Osteocyte (in vitro differentiated cells): ENCODE measurements around the gene USP49. TPM values are rescaled to one million over a fixed set of nuclear protein-coding genes. Genes with fewer than 3 reads are reported as not detected.

ENCODE experiments used
- DNase-seq: peaks from one replicate; pipeline ENCODE4 v3.0.0; 2021; ENCODE audit warnings: mixed read lengths; ENCODE audit not compliant: unreplicated experiment; ENCODE audit errors: extremely low spot score
- H3K27ac Mint-ChIP-seq: one replicate; pipeline ENCODE4 v1.8.0; 2021; ENCODE audit warnings: mild to moderate bottlenecking, mixed read lengths; ENCODE audit not compliant: unreplicated experiment
- H3K27me3 Mint-ChIP-seq: one replicate; pipeline ENCODE4 v1.8.0; 2021; ENCODE audit warnings: mixed read lengths; ENCODE audit not compliant: unreplicated experiment
- H3K36me3 Mint-ChIP-seq: one replicate; pipeline ENCODE4 v1.8.0; 2021; ENCODE audit warnings: mixed read lengths; ENCODE audit not compliant: unreplicated experiment
- H3K4me1 Mint-ChIP-seq: one replicate; pipeline ENCODE4 v1.8.0; 2021; ENCODE audit warnings: mixed read lengths; ENCODE audit not compliant: unreplicated experiment
- H3K4me3 Mint-ChIP-seq: one replicate; pipeline ENCODE4 v1.8.0; 2021; ENCODE audit warnings: mild to moderate bottlenecking, moderate library complexity, mixed read lengths; ENCODE audit not compliant: unreplicated experiment
- H3K9me3 Mint-ChIP-seq: one replicate; pipeline ENCODE4 v1.8.0; 2021; ENCODE audit warnings: mixed read lengths; ENCODE audit not compliant: unreplicated experiment
- CTCF ChIP-seq: fragments of 200-600 bp; sonication (generic); IDR thresholded peaks from 2 replicates; pipeline ENCODE4 v1.5.0; 2021; ENCODE audit warnings: antibody characterized with exemption, mild to moderate bottlenecking, moderate library complexity
- total RNA-seq: library from RNA; stranded (reverse); gene quantifications from 2 replicates; pipeline ENCODE4 v1.2.1, GENCODE V29; 2021

USP49 gene
- total RNA-seq, 1 donor from 2014 or later = 5.2 TPM

GRCh38 chr6:41823178-41823577, 72.0 kb downstream of the USP49 start:
- Mint-ChIP-seq H3K27me3 (no peaks in the 10 kb centered on the region), H3K4me1 (peaks cover 11% of the 10 kb centered on the region), H3K27ac (no peak overlapping the region), H3K36me3 (no peaks in the 10 kb centered on the region), H3K9me3 (no peaks in the 10 kb centered on the region), H3K4me3 (no peak overlapping the region)
- no peak for TF ChIP-seq CTCF
- no peak for DNase-seq

GRCh38 chr6:41822021-41822420, 73.2 kb downstream of the USP49 start:
- DNase-seq = no peak
- Mint-ChIP-seq H3K27ac (no peak overlapping the region), H3K4me3 (no peak overlapping the region), H3K27me3 (no peaks in the 10 kb centered on the region), H3K9me3 (no peaks in the 10 kb centered on the region), H3K4me1 (peaks cover 11% of the 10 kb centered on the region), H3K36me3 (no peaks in the 10 kb centered on the region)
- TF ChIP-seq CTCF = no peak

GRCh38 chr6:41821266-41821665, 73.9 kb downstream of the USP49 start:
- no peak overlapping the region for H3K27ac Mint-ChIP-seq
- no peaks in the 10 kb centered on the region for H3K36me3 Mint-ChIP-seq
- peaks cover 11% of the 10 kb centered on the region for H3K4me1 Mint-ChIP-seq
- no peak for TF ChIP-seq CTCF
- H3K9me3 Mint-ChIP-seq = no peaks in the 10 kb centered on the region
- no peaks in the 10 kb centered on the region for H3K27me3 Mint-ChIP-seq
- H3K4me3 Mint-ChIP-seq = no peak overlapping the region
- DNase-seq = no peak

GRCh38 chr6:41818271-41819054, 76.7 kb downstream of the USP49 start:
- H3K4me1 Mint-ChIP-seq = peaks cover 4% of the 10 kb centered on the region
- no peak overlapping the region for H3K4me3 Mint-ChIP-seq
- no peak for DNase-seq
- no peaks in the 10 kb centered on the region for H3K9me3 Mint-ChIP-seq
- no peaks in the 10 kb centered on the region for H3K27me3 Mint-ChIP-seq
- no peak for TF ChIP-seq CTCF
- H3K27ac Mint-ChIP-seq = no peak overlapping the region
- H3K36me3 Mint-ChIP-seq = no peaks in the 10 kb centered on the region

- H3K4me1 Mint-ChIP-seq = peaks cover 4% of the 10 kb centered on the region
- DNase-seq = no peak
- H3K27me3 Mint-ChIP-seq = no peaks in the 10 kb centered on the region
- H3K27ac Mint-ChIP-seq = no peak overlapping the region
- H3K4me3 Mint-ChIP-seq = no peak overlapping the region
- TF ChIP-seq CTCF = no peak
- no peaks in the 10 kb centered on the region for H3K9me3 Mint-ChIP-seq
- H3K36me3 Mint-ChIP-seq = no peaks in the 10 kb centered on the region
Observed at GRCh38 chr6:41815587-41815986, 79.6 kb downstream of the USP49 start.
